ENCODE measurements around the gene ZNF529. TPM values are rescaled to one million over a fixed set of nuclear protein-coding genes. Genes with fewer than 3 reads are reported as not detected.

ZNF529 gene
- total and polyA plus RNA-seq, 2 of the 13 experiments (the other 11 are each of a cell fraction or from before 2014, with no cell fraction given): 9.3 to 10.6 TPM

GRCh38 chr19:36573020-36573894 lies at the start of gene ZNF529 (continued):
- no peak for TF ChIP-seq ZBTB14 (CRISPR knock-in tag; IDR thresholded peaks at IDR 0.05)
- no peak; the same call in 1 of the 2 replicates for TF ChIP-seq ATF1 (CRISPR knock-in tag; IDR thresholded peaks at IDR 0.05)
- no peak for TF ChIP-seq BATF2 (CRISPR knock-in tag; IDR thresholded peaks at IDR 0.05)
- peak; percentile 60; the same call in 1 of the 2 replicates for TF ChIP-seq SIX1 (CRISPR knock-in tag; IDR thresholded peaks at IDR 0.05; ENCODE audit: borderline replicate concordance)
- TF ChIP-seq ZNF703 (CRISPR knock-in tag; IDR thresholded peaks at IDR 0.05; ENCODE audit: borderline replicate concordance): no peak
- no peak; the same call in 1 of the 2 replicates for TF ChIP-seq CHCHD3 (CRISPR knock-in tag; IDR thresholded peaks at IDR 0.05)
- TF ChIP-seq PTBP1 (IDR thresholded peaks at IDR 0.05; ENCODE audit: low read depth, low read length, poor library complexity, severe bottlenecking): no peak
- no peak for TF ChIP-seq ZBTB49 (CRISPR knock-in tag; IDR thresholded peaks at IDR 0.05; ENCODE audit: borderline replicate concordance)
- TF ChIP-seq ZBTB10 (CRISPR knock-in tag; IDR thresholded peaks at IDR 0.05; ENCODE audit: borderline replicate concordance): no peak
- TF ChIP-seq NFIB (CRISPR knock-in tag; IDR thresholded peaks at IDR 0.05; ENCODE audit: borderline replicate concordance): no peak
- TF ChIP-seq ZSCAN29 (CRISPR knock-in tag; conservative IDR thresholded peaks at IDR 0.05): no peak
- peak; percentile 98 for TF ChIP-seq ZNF564 (CRISPR knock-in tag; IDR thresholded peaks at IDR 0.05)
- TF ChIP-seq POGK (CRISPR knock-in tag; conservative IDR thresholded peaks at IDR 0.05): 0 out of 2 replicates have a peak, but pooled peaks have one; percentile 65
- peak; percentile 34 for TF ChIP-seq ZNF263 (CRISPR knock-in tag; IDR thresholded peaks at IDR 0.05)
- TF ChIP-seq EED (CRISPR knock-in tag; IDR thresholded peaks at IDR 0.05): no peak; the same call in 1 of the 2 replicates
- TF ChIP-seq THAP8 (CRISPR knock-in tag; IDR thresholded peaks at IDR 0.05; ENCODE audit: borderline replicate concordance): no peak
- TF ChIP-seq ZKSCAN8 (CRISPR knock-in tag; IDR thresholded peaks at IDR 0.05; ENCODE audit: borderline replicate concordance): 0 out of 2 replicates have a peak, but pooled peaks have one; percentile 61
- no peak for TF ChIP-seq ZC3H4 (CRISPR knock-in tag; IDR thresholded peaks at IDR 0.05; ENCODE audit: borderline replicate concordance)

Measured in HepG2 (cell line).